ENCODE measurements around the gene POLE2. TPM values are rescaled to one million over a fixed set of nuclear protein-coding genes. Genes with fewer than 3 reads are reported as not detected.
A peak's percentile ranks its signal among the peaks of the same experiment; 100 is the strongest.

Gene POLE2
- total and polyA plus RNA-seq, 2 of the 13 experiments (the other 11 are each of a cell fraction or from before 2014, with no cell fraction given) = 16.6 to 37.0 TPM

DNA sequence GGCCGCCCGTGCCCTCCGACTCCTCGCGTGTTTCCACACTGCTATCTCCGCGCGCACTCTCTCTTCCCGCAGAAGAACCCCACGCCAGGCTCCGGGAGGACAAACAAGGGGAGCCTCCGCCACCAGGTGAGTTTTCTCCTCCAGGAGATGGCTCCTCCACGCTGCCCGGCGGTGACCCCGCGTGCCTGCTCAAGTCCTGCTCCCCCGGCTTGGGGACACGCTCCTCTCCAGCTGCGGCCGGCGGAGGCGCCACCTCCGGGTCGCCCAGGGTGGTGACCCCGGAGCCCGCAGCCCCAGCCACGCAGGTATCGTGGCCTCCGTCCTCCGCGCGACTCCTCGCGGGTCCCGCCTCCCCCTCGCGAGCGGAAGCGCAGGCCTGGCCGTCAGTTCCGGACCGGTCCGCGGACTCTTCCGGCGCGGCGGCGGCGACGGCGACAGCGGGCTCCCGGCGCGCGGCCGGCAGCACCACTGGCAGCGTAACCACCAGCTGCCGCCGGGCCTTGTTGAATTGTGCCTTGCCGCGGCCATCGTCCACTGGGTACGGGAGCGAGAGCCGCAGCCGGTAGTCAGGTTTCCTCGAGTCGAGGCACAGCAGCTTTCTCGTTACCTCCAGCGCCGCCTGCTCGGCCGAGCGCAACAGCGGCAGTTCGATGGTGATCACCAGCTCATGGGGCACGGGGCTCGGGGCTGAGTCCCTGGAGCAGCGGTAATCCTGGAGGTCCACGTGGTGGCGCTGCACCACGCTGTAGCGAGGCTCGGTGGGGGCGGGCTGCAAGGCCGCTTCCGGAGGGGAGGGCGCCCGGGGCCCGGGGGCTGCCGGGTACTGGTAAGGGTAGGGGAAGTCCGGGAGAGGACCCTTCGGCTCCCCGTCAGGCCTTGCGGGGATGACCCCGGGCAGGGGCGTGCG, 54.1 kb downstream of the POLE2 start (continued):
- TF ChIP-seq, protein P1, sequence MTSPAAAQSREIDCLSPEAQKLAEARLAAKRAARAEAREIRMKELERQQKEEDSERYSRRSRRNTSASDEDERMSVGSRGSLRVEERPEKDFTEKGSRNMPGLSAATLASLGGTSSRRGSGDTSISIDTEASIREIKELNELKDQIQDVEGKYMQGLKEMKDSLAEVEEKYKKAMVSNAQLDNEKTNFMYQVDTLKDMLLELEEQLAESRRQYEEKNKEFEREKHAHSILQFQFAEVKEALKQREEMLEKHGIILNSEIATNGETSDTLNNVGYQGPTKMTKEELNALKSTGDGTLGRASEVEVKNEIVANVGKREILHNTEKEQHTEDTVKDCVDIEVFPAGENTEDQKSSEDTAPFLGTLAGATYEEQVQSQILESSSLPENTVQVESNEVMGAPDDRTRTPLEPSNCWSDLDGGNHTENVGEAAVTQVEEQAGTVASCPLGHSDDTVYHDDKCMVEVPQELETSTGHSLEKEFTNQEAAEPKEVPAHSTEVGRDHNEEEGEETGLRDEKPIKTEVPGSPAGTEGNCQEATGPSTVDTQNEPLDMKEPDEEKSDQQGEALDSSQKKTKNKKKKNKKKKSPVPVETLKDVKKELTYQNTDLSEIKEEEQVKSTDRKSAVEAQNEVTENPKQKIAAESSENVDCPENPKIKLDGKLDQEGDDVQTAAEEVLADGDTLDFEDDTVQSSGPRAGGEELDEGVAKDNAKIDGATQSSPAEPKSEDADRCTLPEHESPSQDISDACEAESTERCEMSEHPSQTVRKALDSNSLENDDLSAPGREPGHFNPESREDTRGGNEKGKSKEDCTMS (CRISPR knock-in tag; conservative IDR thresholded peaks at IDR 0.05) = no peak
- TF ChIP-seq SNAPC2 (CRISPR knock-in tag; IDR thresholded peaks at IDR 0.05) (no peak; the same call in 1 of the 2 replicates), ZNF790 (CRISPR knock-in tag; IDR thresholded peaks at IDR 0.05; ENCODE audit: borderline replicate concordance) (peak; percentile 88; the same call in 1 of the 2 replicates), MED8 (CRISPR knock-in tag; IDR thresholded peaks at IDR 0.05; ENCODE audit: insufficient replicate concordance) (peak; percentile 84), ZFP90 (CRISPR knock-in tag; IDR thresholded peaks at IDR 0.05; ENCODE audit: borderline replicate concordance) (peak; percentile 63), ZNF34 (CRISPR knock-in tag; IDR thresholded peaks at IDR 0.05; ENCODE audit: borderline replicate concordance) (0 out of 2 replicates have a peak, but pooled peaks have one; percentile 29), ZNF850 (CRISPR knock-in tag; conservative IDR thresholded peaks at IDR 0.05) (peak; percentile 80), ZNF776 (CRISPR knock-in tag; IDR thresholded peaks at IDR 0.05) (no peak; the same call in none of the 2 replicates), ZNF256 (CRISPR knock-in tag; conservative IDR thresholded peaks at IDR 0.05) (no peak), HES4 (CRISPR knock-in tag; IDR thresholded peaks at IDR 0.05; ENCODE audit: borderline replicate concordance) (peak; percentile 94), TAF15 (IDR thresholded peaks at IDR 0.05; ENCODE audit: low read depth, low read length, poor library complexity, severe bottlenecking) (no peak), CCDC6 (CRISPR knock-in tag; IDR thresholded peaks at IDR 0.05) (peak; percentile 96), NFKBIZ (CRISPR knock-in tag; IDR thresholded peaks at IDR 0.05) (no peak), ZNF670 (CRISPR knock-in tag; IDR thresholded peaks at IDR 0.05; ENCODE audit: borderline replicate concordance) (peak; percentile 24; the same call in 1 of the 2 replicates), SOX6 (IDR thresholded peaks at IDR 0.05) (no peak), SOX6 (CRISPR knock-in tag; IDR thresholded peaks at IDR 0.05) (peak; percentile 57; the same call in 1 of the 2 replicates), MXD4 (CRISPR knock-in tag; IDR thresholded peaks at IDR 0.05) (peak; percentile 30; the same call in 1 of the 2 replicates)
- TF ChIP-seq, protein P2, sequence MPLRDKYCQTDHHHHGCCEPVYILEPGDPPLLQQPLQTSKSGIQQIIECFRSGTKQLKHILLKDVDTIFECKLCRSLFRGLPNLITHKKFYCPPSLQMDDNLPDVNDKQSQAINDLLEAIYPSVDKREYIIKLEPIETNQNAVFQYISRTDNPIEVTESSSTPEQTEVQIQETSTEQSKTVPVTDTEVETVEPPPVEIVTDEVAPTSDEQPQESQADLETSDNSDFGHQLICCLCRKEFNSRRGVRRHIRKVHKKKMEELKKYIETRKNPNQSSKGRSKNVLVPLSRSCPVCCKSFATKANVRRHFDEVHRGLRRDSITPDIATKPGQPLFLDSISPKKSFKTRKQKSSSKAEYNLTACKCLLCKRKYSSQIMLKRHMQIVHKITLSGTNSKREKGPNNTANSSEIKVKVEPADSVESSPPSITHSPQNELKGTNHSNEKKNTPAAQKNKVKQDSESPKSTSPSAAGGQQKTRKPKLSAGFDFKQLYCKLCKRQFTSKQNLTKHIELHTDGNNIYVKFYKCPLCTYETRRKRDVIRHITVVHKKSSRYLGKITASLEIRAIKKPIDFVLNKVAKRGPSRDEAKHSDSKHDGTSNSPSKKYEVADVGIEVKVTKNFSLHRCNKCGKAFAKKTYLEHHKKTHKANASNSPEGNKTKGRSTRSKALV (CRISPR knock-in tag; IDR thresholded peaks at IDR 0.05) = no peak; the same call in 1 of the 2 replicates
- TF ChIP-seq, protein P3, sequence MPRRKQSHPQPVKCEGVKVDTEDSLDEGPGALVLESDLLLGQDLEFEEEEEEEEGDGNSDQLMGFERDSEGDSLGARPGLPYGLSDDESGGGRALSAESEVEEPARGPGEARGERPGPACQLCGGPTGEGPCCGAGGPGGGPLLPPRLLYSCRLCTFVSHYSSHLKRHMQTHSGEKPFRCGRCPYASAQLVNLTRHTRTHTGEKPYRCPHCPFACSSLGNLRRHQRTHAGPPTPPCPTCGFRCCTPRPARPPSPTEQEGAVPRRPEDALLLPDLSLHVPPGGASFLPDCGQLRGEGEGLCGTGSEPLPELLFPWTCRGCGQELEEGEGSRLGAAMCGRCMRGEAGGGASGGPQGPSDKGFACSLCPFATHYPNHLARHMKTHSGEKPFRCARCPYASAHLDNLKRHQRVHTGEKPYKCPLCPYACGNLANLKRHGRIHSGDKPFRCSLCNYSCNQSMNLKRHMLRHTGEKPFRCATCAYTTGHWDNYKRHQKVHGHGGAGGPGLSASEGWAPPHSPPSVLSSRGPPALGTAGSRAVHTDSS (CRISPR knock-in tag; conservative IDR thresholded peaks at IDR 0.05) = no peak
- TF ChIP-seq, protein P4, sequence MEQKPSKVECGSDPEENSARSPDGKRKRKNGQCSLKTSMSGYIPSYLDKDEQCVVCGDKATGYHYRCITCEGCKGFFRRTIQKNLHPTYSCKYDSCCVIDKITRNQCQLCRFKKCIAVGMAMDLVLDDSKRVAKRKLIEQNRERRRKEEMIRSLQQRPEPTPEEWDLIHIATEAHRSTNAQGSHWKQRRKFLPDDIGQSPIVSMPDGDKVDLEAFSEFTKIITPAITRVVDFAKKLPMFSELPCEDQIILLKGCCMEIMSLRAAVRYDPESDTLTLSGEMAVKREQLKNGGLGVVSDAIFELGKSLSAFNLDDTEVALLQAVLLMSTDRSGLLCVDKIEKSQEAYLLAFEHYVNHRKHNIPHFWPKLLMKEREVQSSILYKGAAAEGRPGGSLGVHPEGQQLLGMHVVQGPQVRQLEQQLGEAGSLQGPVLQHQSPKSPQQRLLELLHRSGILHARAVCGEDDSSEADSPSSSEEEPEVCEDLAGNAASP (CRISPR knock-in tag; IDR thresholded peaks at IDR 0.05; ENCODE audit: borderline replicate concordance) = peak; percentile 56; the same call in 1 of the 2 replicates
